HG03439 (cell line): Measurements from ENCODE around the gene S100A7A.
"Not testable (repeated sequence)": the region's sequence is repeated elsewhere in the genome, so short reads cannot be mapped to it uniquely, and the experiment has no call there.

Experiments
- ATAC-seq: cut with Tn5 transposase; IDR thresholded peaks from one replicate; pipeline ENCODE4 v1.9.1; 2021; ENCODE audit warnings: mild to moderate bottlenecking, moderate library complexity; ENCODE audit not compliant: unreplicated experiment

S100A7A gene

GRCh38 chr1:153422450-153423068 lies 6.2 kb downstream of the S100A7A start:
- no peak for ATAC-seq

DNA sequence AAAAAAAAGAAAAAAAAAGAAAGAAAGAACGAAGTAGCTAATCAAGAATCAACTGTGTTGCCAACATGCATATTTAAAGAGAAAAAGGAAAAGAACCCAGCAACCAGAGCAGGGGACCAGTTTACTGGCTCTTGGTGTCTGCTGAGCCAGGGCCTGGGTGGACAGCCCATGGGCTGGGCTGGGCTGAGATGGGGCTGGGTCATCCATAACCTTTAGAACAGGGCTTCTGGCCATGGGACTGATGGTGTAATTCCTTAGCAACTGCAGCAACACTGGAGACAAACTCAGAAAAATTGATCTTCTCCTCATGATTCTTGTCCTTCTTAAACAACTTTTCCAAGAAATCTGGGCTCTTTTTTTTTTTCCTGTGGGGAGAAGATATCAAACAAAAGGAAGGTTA lies 10.5 kb downstream of the S100A7A start:
- ATAC-seq, result no peak

DNA sequence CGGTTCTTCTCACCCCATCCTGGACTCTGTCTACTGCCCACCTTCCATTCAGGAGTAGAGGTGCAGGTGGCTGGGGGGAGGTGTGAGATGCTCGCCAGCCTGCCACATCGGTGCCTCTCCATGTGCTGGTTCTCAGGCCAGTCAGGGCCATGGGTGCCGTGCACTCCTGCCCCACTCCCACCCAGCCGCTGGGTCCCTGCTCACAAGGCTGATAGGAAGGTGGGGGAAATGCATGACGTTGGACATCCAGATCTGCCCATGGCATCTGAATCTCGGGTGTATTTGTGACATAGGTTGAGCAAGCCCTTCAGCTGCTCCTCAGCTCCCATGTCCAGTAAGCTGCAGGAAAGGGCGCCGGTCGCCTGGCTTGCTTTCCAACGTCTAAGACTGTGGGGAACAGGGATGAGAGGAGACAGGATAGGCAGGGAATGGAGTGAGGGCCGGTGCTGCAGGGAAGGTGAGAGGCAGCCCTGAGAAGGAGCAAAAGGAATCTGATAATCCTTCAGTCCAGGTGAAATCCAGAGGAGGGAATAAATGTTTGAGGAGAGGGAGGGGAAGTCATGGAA lies 11.8 kb downstream of the S100A7A start:
- ATAC-seq, result no peak

DNA sequence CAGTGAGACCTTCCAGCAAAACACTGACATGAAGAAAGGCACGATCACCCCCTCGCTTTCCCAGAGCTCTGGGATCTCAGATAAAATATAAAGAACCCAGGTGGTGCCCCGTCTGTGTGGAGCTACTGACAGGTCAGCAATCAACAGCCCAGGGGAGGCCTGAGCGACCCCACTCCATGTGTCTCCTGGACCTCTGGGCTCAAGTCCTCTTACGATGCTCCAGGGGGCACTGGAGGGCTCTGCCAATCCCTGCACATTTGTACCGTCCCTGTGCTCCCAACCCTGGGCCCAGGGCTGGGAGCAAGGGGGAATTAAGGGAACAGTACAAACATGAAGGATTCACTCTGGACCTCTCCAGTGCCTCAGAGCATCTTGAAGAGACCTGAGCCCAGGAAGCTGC lies 12.5 kb downstream of the S100A7A start:
- no peak for ATAC-seq

- no peak for ATAC-seq
Observed at GRCh38 chr1:153429266-153430165, 13.2 kb downstream of the S100A7A start.

DNA sequence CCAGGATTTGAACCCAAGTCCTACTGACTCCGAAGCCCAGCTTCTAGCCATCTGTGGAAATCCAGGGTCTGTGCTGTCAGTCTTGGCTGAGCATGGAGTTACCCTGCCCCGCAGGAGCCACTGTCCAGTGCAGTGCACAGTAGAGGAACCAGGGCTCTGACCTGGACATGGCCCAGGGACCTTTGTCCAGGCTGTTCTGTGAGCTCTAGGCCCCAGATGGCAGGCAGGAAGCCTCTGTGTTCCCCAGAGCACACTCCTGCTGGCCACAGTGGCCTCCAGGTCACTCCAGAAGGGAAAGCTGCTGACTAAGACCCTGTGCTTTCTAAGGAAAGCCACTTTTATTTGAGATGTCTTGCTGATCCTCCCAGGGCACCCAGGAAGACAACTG lies 13.8 kb downstream of the S100A7A start:
- no peak for ATAC-seq

- no peak for ATAC-seq
Observed at GRCh38 chr1:153430561-153430960, 14.2 kb downstream of the S100A7A start.

DNA sequence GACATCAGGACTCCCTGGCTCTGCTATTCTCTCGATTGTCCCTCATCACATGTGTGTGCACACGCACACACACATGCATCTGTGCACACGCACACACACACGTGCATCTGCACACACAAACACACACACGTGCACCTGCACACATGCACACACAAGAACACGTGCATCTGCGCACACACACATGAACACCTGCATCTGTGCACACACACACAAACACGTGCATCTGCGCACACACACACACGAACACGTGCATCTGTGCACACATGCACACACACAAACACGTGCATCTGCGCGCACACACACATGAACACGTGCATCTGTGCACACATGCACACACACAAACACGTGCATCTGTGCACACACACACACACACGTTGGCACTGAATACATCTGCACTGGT lies 14.7 kb downstream of the S100A7A start:
- ATAC-seq, result no peak

- no peak for ATAC-seq
Observed at GRCh38 chr1:153431427-153431826, 15.1 kb downstream of the S100A7A start.

DNA sequence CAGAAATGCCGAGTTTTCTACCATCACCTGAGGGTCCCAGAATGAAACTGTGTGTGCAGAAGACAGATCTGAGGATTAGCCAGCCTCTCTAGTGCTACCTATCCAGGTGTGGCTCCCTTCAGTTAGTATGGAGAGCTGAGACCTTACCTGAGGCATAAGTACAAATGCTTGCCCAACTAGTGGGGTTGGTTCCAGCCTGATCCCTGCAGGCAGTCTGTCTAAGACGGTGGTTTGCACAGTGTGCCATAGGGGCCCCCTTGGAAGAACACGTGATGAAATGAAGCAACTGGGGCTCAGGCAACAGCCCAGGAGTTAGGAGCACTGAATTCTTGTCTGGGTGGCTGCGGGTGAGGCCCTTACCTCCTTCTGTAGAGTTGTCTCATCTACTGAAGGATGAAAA lies 15.6 kb downstream of the S100A7A start:
- ATAC-seq, result no peak

- no peak for ATAC-seq
Observed at GRCh38 chr1:153432874-153433681, 16.8 kb downstream of the S100A7A start.

- ATAC-seq, result no peak
Observed at GRCh38 chr1:153434746-153435455, 18.6 kb downstream of the S100A7A start.

GRCh38 chr1:153437236-153437635 lies 20.9 kb downstream of the S100A7A start:
- ATAC-seq, result no peak

DNA sequence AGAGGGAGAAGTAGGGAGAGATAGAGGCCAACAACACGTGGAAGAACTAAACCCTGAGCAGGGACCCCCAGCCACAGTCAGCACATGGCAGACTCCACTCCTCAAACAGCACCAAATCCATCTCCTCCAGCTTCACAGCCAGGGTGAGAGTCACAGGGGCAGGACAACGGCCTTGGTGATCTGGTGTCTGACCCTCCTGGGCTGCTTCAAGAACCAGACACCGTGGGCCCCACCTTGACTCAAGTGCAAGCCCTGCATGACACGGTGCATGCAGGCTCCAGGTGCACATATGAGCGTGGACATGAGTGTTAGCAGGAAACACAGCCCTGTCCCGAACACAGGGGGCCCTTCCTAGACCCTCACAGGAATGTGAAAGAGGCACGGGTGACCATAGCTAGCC lies 22.3 kb downstream of the S100A7A start:
- ATAC-seq, result no peak

DNA sequence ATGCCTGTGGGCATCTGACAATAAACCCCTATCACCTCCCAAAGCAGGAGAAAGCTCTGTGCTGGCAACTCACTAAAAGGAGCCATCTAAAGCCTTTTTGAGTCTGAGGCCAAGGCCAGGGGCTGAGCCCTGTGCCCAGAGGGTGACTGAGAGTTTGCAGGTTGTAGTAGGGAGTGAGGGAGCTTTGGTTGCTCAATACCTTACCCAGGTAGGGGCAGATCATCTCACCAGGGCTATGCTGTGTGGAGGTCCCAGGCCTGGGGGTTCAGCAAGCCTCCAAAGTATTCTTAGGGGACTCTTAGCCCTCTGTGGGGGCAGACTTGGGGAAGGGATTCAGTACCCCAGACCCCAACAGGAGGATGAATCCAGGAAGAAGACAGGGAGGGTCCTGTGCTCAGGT lies 23.0 kb downstream of the S100A7A start:
- ATAC-seq, result no peak

DNA sequence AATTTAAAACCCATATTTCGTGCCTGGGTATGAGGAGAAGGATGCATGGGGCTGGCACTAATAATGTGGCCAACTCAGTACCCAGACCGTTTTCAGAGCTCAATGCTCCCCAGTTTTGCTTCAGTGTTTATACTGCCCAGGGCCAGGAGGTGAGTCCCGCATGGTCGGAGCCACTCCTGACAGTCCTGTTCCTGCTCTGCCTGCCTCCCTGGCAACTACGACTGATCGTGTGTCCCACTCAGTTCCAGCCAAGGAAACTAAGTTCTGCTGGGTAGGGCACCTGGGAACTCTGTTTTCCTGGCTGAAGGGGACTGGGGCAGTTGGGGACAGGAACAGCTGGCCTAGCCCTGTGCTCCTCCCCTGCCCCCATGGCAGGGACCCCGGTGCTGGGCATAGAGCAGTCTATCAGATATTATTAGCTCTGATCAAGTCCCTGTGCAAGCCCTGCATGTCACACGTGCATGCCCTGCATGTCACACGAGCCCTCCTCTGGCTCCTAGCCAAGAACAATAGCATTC lies 25.0 kb downstream of the S100A7A start:
- ATAC-seq, result no peak

DNA sequence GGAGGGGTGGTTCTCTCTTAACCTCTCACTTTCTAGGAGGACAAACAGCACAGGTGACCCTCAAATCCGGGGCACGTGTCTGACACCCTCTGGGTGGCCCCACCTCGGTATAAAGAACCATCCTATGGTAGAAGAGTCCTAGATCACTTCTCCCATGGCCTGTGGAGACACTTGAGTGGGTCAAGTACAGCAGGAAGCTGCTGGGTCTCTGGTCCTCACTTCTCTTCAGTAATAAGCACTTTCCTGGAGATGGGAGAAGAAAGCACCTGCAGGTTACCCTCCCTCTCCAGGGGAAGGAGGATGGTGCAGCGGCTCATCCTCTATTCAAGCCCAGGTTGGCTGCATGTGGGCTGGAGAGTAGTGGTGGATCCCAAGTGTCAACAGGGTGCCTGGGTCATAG lies 27.2 kb downstream of the S100A7A start:
- ATAC-seq, result no peak

DNA sequence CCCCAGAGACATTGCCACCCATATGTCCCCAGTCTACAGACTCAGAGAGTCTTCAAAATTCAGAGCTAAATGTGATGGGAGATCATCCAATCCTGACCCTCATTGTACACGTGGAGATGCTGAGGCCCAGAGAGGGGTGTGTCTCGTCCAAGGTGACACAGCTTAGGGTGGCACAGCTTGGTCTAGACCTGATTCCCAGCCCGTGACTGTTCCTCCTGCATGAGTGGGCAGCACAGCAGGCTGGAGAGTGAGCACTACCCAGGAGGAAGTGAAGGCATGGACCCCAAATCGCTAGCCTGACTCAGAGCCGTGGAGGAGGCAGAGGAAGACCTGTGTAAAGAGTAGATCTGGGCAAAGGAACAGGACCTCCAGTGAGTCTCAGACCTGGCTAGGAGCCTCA lies 27.8 kb downstream of the S100A7A start:
- no peak for ATAC-seq

GRCh38 chr1:153447498-153448170 lies 31.3 kb downstream of the S100A7A start:
- no peak for ATAC-seq

GRCh38 chr1:153448851-153449250 lies 32.5 kb downstream of the S100A7A start:
- ATAC-seq, result not testable (repeated sequence)
